Neural progenitor cell (in vitro differentiated cells): ENCODE results near the gene SSBP3. TPM values are rescaled to one million over a fixed set of nuclear protein-coding genes. Genes with fewer than 3 reads are reported as not detected.
A peak's percentile ranks its signal among the peaks of the same experiment; 100 is the strongest.

Experiments used
- DNase-seq: peaks from one replicate; pipeline ENCODE4 v3.0.0-alpha.2; 2016; ENCODE audit warnings: low spot score
- H2AFZ ChIP-seq: fragments of 200-600 bp; sonication (generic); replicated peaks from 2 replicates; pipeline ENCODE4 v1.6.1; 2016; ENCODE audit warnings: antibody characterized with exemption
- H3F3A ChIP-seq: fragments of 200-600 bp; sonication (generic); 2 replicates; pipeline ENCODE4 v1.6.1; 2016; ENCODE audit warnings: antibody characterized with exemption, low read depth
- H3K27ac ChIP-seq: fragments of 200-600 bp; sonication (generic); 2 replicates; pipeline ENCODE4 v1.5.1; 2016; ENCODE audit warnings: mild to moderate bottlenecking
- H3K27me3 ChIP-seq: fragments of 200-600 bp; sonication (generic); 2 replicates; pipeline ENCODE4 v1.6.1; 2016; ENCODE audit warnings: mild to moderate bottlenecking, moderate library complexity
- H3K36me3 ChIP-seq: fragments of 200-600 bp; sonication (generic); 2 replicates; pipeline ENCODE4 v1.5.1; 2016
- H3K4me1 ChIP-seq: fragments of 200-600 bp; sonication (generic); 2 replicates; pipeline ENCODE4 v1.6.1; 2016; ENCODE audit warnings: mixed run types
- H3K4me2 ChIP-seq: fragments of 200-600 bp; sonication (generic); 2 replicates; pipeline ENCODE4 v1.6.1; 2016
- H3K4me3 ChIP-seq: fragments of 200-600 bp; sonication (generic); 2 replicates; pipeline ENCODE4 v1.5.1; 2016
- H3K79me2 ChIP-seq: fragments of 200-600 bp; sonication (generic); 2 replicates; pipeline ENCODE4 v1.6.1; 2016; ENCODE audit warnings: low read depth
- H3K9ac ChIP-seq: fragments of 200-600 bp; sonication (generic); 2 replicates; pipeline ENCODE4 v1.6.1; 2016
- H3K9me3 ChIP-seq: fragments of 200-600 bp; sonication (generic); 2 replicates; pipeline ENCODE4 v1.5.1; 2016; ENCODE audit warnings: low read depth
- H4K20me1 ChIP-seq: fragments of 200-600 bp; sonication (generic); 2 replicates; pipeline ENCODE4 v1.6.1; 2016; ENCODE audit warnings: low read depth
- H3K27ac Mint-ChIP-seq: 3 replicates; pipeline ENCODE4 v1.8.0; 2021; ENCODE audit warnings: mixed read lengths
- H3K27me3 Mint-ChIP-seq: 2 replicates; pipeline ENCODE4 v1.8.0; 2022; ENCODE audit warnings: low read depth, mild to moderate bottlenecking, inconsistent platforms, moderate library complexity, mixed read lengths; ENCODE audit not compliant: insufficient read depth
- H3K36me3 Mint-ChIP-seq: 3 replicates; pipeline ENCODE4 v1.8.0; 2021; ENCODE audit warnings: mixed read lengths
- H3K4me1 Mint-ChIP-seq: 3 replicates; pipeline ENCODE4 v1.8.0; 2021; ENCODE audit warnings: mixed read lengths
- H3K4me3 Mint-ChIP-seq: 3 replicates; pipeline ENCODE4 v1.8.0; 2021; ENCODE audit warnings: mild to moderate bottlenecking, moderate library complexity, mixed read lengths
- H3K9me3 Mint-ChIP-seq: 3 replicates; pipeline ENCODE4 v1.8.0; 2020; ENCODE audit warnings: mixed read lengths
- CTCF ChIP-seq: fragments of 200-600 bp; sonication (generic); IDR thresholded peaks from 2 replicates; pipeline ENCODE4 v1.5.1; 2017; ENCODE audit warnings: antibody characterized with exemption, mild to moderate bottlenecking
- EZH2 ChIP-seq: fragments of 200-600 bp; sonication (generic); IDR thresholded peaks from 2 replicates; pipeline ENCODE4 v1.6.1; 2017; ENCODE audit warnings: antibody characterized with exemption, mild to moderate bottlenecking, moderate library complexity
- EZH2phosphoT487 ChIP-seq: fragments of 200-600 bp; sonication (generic); IDR thresholded peaks from 2 replicates; pipeline ENCODE4 v1.6.1; 2017; ENCODE audit warnings: antibody characterized with exemption
- total RNA-seq: library from RNA; depleted of rRNA; stranded (reverse); fragments of >200 nt; gene quantifications from 2 replicates; pipeline ENCODE4 v1.2.3, GENCODE V29; 2015; ENCODE audit warnings: low replicate concordance

SSBP3 gene
- total RNA-seq, 1 donor from 2014 or later: 53.0 TPM

- DNase-seq: no peak
- Histone ChIP-seq H3K9me3 (no peaks in the 10 kb centered on the region), H3K4me3 (no peak overlapping the region), H3K27ac (no peak overlapping the region), H2AFZ (no peak overlapping the region), H3K27me3 (no peaks in the 10 kb centered on the region), H3K4me2 (no peak overlapping the region), H3K36me3 (no peaks in the 10 kb centered on the region), H3F3A (no peaks in the 10 kb centered on the region), H3K9ac (no peak overlapping the region), H3K4me1 (no peaks in the 10 kb centered on the region), H4K20me1 (no peaks in the 10 kb centered on the region), H3K79me2 (no peaks in the 10 kb centered on the region)
- Mint-ChIP-seq H3K36me3 (no peaks in the 10 kb centered on the region), H3K27ac (no peak overlapping the region), H3K9me3 (peaks cover 15% of the 10 kb centered on the region), H3K27me3 (no peaks in the 10 kb centered on the region), H3K4me1 (peaks cover 2% of the 10 kb centered on the region), H3K4me3 (no peak overlapping the region)
- TF ChIP-seq EZH2: no peak
These were observed 36.0 kb upstream of the SSBP3 start for GRCh38 chr1:54442185-54442584.

- Histone ChIP-seq H3K4me3 (no peak overlapping the region), H3K9ac (no peak overlapping the region), H3K27me3 (no peaks in the 10 kb centered on the region), H3K79me2 (no peaks in the 10 kb centered on the region), H3K36me3 (no peaks in the 10 kb centered on the region), H3K9me3 (no peaks in the 10 kb centered on the region), H3F3A (no peaks in the 10 kb centered on the region), H4K20me1 (no peaks in the 10 kb centered on the region), H2AFZ (peak overlapping the region; percentile 93), H3K27ac (no peak overlapping the region), H3K4me1 (no peaks in the 10 kb centered on the region), H3K4me2 (no peak overlapping the region)
- H3K27ac Mint-ChIP-seq: no peak overlapping the region
- peaks cover 2% of the 10 kb centered on the region for H3K4me1 Mint-ChIP-seq
- TF ChIP-seq EZH2phosphoT487 (no peak), CTCF (no peak), EZH2 (no peak)
- H3K9me3 Mint-ChIP-seq: peaks cover 8% of the 10 kb centered on the region
- H3K36me3 Mint-ChIP-seq: no peaks in the 10 kb centered on the region
- H3K27me3 Mint-ChIP-seq: no peaks in the 10 kb centered on the region
- H3K4me3 Mint-ChIP-seq: no peak overlapping the region
- DNase-seq: no peak
These were observed 33.5 kb upstream of the SSBP3 start for GRCh38 chr1:54439550-54440223.

- Mint-ChIP-seq H3K9me3 (peaks cover 3% of the 10 kb centered on the region), H3K4me1 (peaks cover 2% of the 10 kb centered on the region), H3K27ac (no peak overlapping the region), H3K36me3 (no peaks in the 10 kb centered on the region), H3K27me3 (no peaks in the 10 kb centered on the region), H3K4me3 (no peak overlapping the region)
- Histone ChIP-seq H3K4me3 (no peak overlapping the region), H2AFZ (no peak overlapping the region), H3K9me3 (no peaks in the 10 kb centered on the region), H3F3A (no peaks in the 10 kb centered on the region), H3K4me2 (no peak overlapping the region), H3K9ac (no peak overlapping the region), H3K4me1 (no peaks in the 10 kb centered on the region), H3K36me3 (no peaks in the 10 kb centered on the region), H3K27me3 (no peaks in the 10 kb centered on the region), H3K79me2 (no peaks in the 10 kb centered on the region), H3K27ac (no peak overlapping the region), H4K20me1 (no peaks in the 10 kb centered on the region)
- TF ChIP-seq EZH2phosphoT487: no peak
- no peak for TF ChIP-seq EZH2
- TF ChIP-seq CTCF: no peak
- DNase-seq: no peak
These were observed 31.6 kb upstream of the SSBP3 start for GRCh38 chr1:54437783-54438182.

- no peak overlapping the region for H3K9ac ChIP-seq
- Mint-ChIP-seq H3K27me3 (peaks cover 2% of the 10 kb centered on the region), H3K4me3 (no peak overlapping the region), H3K27ac (no peak overlapping the region), H3K4me1 (no peaks in the 10 kb centered on the region), H3K9me3 (peaks cover 3% of the 10 kb centered on the region), H3K36me3 (no peaks in the 10 kb centered on the region)
- no peak overlapping the region for H3K27ac ChIP-seq
- no peaks in the 10 kb centered on the region for H4K20me1 ChIP-seq
- no peak overlapping the region for H3K4me3 ChIP-seq
- no peaks in the 10 kb centered on the region for H3K36me3 ChIP-seq
- no peaks in the 10 kb centered on the region for H3K27me3 ChIP-seq
- no peak overlapping the region for H3K4me2 ChIP-seq
- no peaks in the 10 kb centered on the region for H3F3A ChIP-seq
- no peak for TF ChIP-seq EZH2
- no peak for TF ChIP-seq EZH2phosphoT487
- no peak for TF ChIP-seq CTCF
- no peaks in the 10 kb centered on the region for H3K4me1 ChIP-seq
- no peak for DNase-seq
- H2AFZ ChIP-seq: no peak overlapping the region
- H3K79me2 ChIP-seq: no peaks in the 10 kb centered on the region
- no peaks in the 10 kb centered on the region for H3K9me3 ChIP-seq
These were observed 30.6 kb upstream of the SSBP3 start for GRCh38 chr1:54436826-54437225.
